HCT116 (cell line): ENCODE results near the gene RAPGEF3. TPM values are rescaled to one million over a fixed set of nuclear protein-coding genes. Genes with fewer than 3 reads are reported as not detected.

Experiments
- ATAC-seq: fragments of 200-7000 bp; cut with Tn5 transposase; 2 replicates; pipeline ENCODE4 v1.9.1; 2020; ENCODE audit warnings: mild to moderate bottlenecking, moderate library complexity
- BruUV-seq: library from RNA; stranded (reverse); fragments of 400-500 nt; replicated peaks from 2 replicates; lab custom pipeline; 2021; lab: Mats Ljungman, UMichigan
- CTCF ChIA-PET: fragments of 300-600 bp; sonication (Branson Sonifier 250); formaldehyde crosslinking; loops from one replicate; lab custom pipeline; 2021; ENCODE audit warnings: antibody characterized with exemption; lab: Charles Lee
- POLR2A ChIA-PET: fragments of 300-600, 350-600 bp; sonication (Branson Sonifier 250); formaldehyde crosslinking; loops from one replicate; lab custom pipeline; 2021; ENCODE audit warnings: antibody characterized with exemption; lab: Charles Lee
- RAD21 ChIA-PET, 2 experiments: fragments of 300-600 bp; sonication (Branson Sonifier 250); formaldehyde crosslinking; loops; one replicate each; lab custom pipeline; 2023; ENCODE audit warnings: low total read pairs in 2 of 2; ENCODE audit not compliant: uncharacterized antibody in 2 of 2, unreplicated experiment in 2 of 2, low non-redundant PET in 1 of 2; lab: Charles Lee
- DNase-seq: peaks from one replicate; pipeline ENCODE4 v3.0.0-alpha.2; 2010; ENCODE audit warnings: low read depth, low spot score
- H2AFZ ChIP-seq: fragments of 200-600 bp; shearing (Covaris generic), sonication (generic); 2 replicates; pipeline ENCODE4 v1.6.1; 2017; ENCODE audit warnings: low read depth, mixed run types, mixed read lengths, antibody characterized with exemption, low read length; ENCODE audit not compliant: poor library complexity, severe bottlenecking
- H3K27ac ChIP-seq: 2 replicates; pipeline ENCODE4 v1.5.1; 2012; ENCODE audit warnings: low read depth, low read length
- H3K27me3 ChIP-seq: fragments of 200-600 bp; sonication (generic); 2 replicates; pipeline ENCODE4 v1.6.1; 2016; ENCODE audit warnings: mixed run types, low read length, mixed read lengths; ENCODE audit not compliant: insufficient read depth
- H3K36me3 ChIP-seq, 2 experiments: fragments of 200-500 bp in 1 of 2; fragments of 200-600 bp in 1 of 2; sonication (Bioruptor generic) in 1 of 2; sonication (generic) in 1 of 2; 2 replicates each; pipeline versions ENCODE4 v1.5.1 to v1.6.1; 2014 to 2016; ENCODE audit warnings: low read length in 2 of 2, inconsistent platforms in 1 of 2, mixed read lengths in 1 of 2, mixed run types in 1 of 2; ENCODE audit not compliant: insufficient read depth in 2 of 2, control insufficient read depth in 1 of 2
- H3K4me1 ChIP-seq, 2 experiments: fragments of 200-600 bp in 1 of 2; sonication (generic) in 1 of 2; 2 replicates each; pipeline versions ENCODE4 v1.5.1 to v1.6.1; 2012 to 2017; ENCODE audit warnings: low read length in 2 of 2, inconsistent platforms in 1 of 2, mild to moderate bottlenecking in 1 of 2, mixed read lengths in 1 of 2, mixed run types in 1 of 2, moderate library complexity in 1 of 2; ENCODE audit not compliant: insufficient read depth in 2 of 2, control insufficient read depth in 1 of 2
- H3K4me2 ChIP-seq: fragments of 200-600 bp; sonication (generic); 2 replicates; pipeline ENCODE4 v1.6.1; 2017; ENCODE audit warnings: mixed run types, low read length, mixed read lengths
- H3K4me3 ChIP-seq, 2 experiments: fragments of 200-600 bp in 1 of 2; sonication (generic) in 1 of 2; replicated peaks in 1 of 2; 2 replicates each; pipeline ENCODE4 v1.5.1; 2011 to 2016; ENCODE audit warnings: low read length in 2 of 2, control low read depth in 1 of 2, low read depth in 1 of 2, mild to moderate bottlenecking in 1 of 2, mixed read lengths in 1 of 2, mixed run types in 1 of 2
- H3K79me2 ChIP-seq: fragments of 200-600 bp; sonication (generic); 2 replicates; pipeline ENCODE4 v1.6.1; 2017; ENCODE audit warnings: mild to moderate bottlenecking, mixed run types, low read length, moderate library complexity, mixed read lengths; ENCODE audit not compliant: insufficient read depth
- H3K9ac ChIP-seq: fragments of 200-600 bp; sonication (generic); 2 replicates; pipeline ENCODE4 v1.6.1; 2016; ENCODE audit warnings: low read length, mixed read lengths
- H3K9me2 ChIP-seq: fragments of 200-600 bp; sonication (generic), shearing (Covaris generic); 2 replicates; pipeline ENCODE4 v1.6.1; 2017; ENCODE audit warnings: mixed run types, mild to moderate bottlenecking, moderate library complexity; ENCODE audit not compliant: insufficient read depth
- H3K9me3 ChIP-seq, 2 experiments: fragments of 200-500 bp in 1 of 2; fragments of 200-600 bp in 1 of 2; sonication (Bioruptor generic) in 1 of 2; sonication (generic) in 1 of 2; 2 replicates each; pipeline ENCODE4 v1.6.1; 2014 to 2017; ENCODE audit warnings: low read length in 2 of 2, mixed read lengths in 2 of 2, inconsistent platforms in 1 of 2, low read depth in 1 of 2, mild to moderate bottlenecking in 1 of 2, mixed run types in 1 of 2, moderate library complexity in 1 of 2; ENCODE audit not compliant: control insufficient read depth in 1 of 2, insufficient read depth in 1 of 2
- H4K20me1 ChIP-seq: fragments of 200-600 bp; sonication (generic), shearing (Covaris generic); 2 replicates; pipeline ENCODE4 v1.6.1; 2017; ENCODE audit warnings: mixed run types, mild to moderate bottlenecking, moderate library complexity; ENCODE audit not compliant: insufficient read depth
- EZH2 ChIP-seq: fragments of 200-600 bp; sonication (generic); IDR thresholded peaks from 2 replicates; pipeline ENCODE4 v1.6.1; 2017; ENCODE audit warnings: antibody characterized with exemption, mixed run types
- EZH2phosphoT487 ChIP-seq: fragments of 200-600 bp; IDR thresholded peaks from 2 replicates; pipeline ENCODE4 v1.6.1; 2018; ENCODE audit warnings: antibody characterized with exemption, borderline replicate concordance
- FOSL1 ChIP-seq: IDR thresholded peaks from 2 replicates; pipeline ENCODE4 v1.6.1; 2012; ENCODE audit warnings: low read depth
- JUND ChIP-seq: IDR thresholded peaks from 2 replicates; pipeline ENCODE4 v1.6.1; 2012
- POLR2A ChIP-seq: IDR thresholded peaks from 2 replicates; pipeline ENCODE4 v1.7.0; 2011; ENCODE audit warnings: borderline replicate concordance; ENCODE audit not compliant: insufficient read depth, insufficient read length; ENCODE audit errors: extremely low read depth
- SP1 ChIP-seq: IDR thresholded peaks from 2 replicates; pipeline ENCODE4 v1.6.1; 2012; ENCODE audit warnings: low read depth
- intact Hi-C: fragments of 100-400 bp; cut with micrococcal nuclease; formaldehyde crosslinking; loops from 2 replicates; pipeline ENCODE4 v1.10.0; 2022
- total RNA-seq: library from RNA; stranded (reverse); gene quantifications from one replicate; pipeline ENCODE4 v1.2.1, GENCODE V29; 2021; ENCODE audit not compliant: unreplicated experiment
- TF ChIP-seq, protein P1 (sequence below): IDR thresholded peaks from 2 replicates; pipeline ENCODE4 v1.6.1; 2012; ENCODE audit warnings: low read depth

Gene RAPGEF3
- total RNA-seq, 1 experiment from 2014 or later = 1.8 TPM

DNA sequence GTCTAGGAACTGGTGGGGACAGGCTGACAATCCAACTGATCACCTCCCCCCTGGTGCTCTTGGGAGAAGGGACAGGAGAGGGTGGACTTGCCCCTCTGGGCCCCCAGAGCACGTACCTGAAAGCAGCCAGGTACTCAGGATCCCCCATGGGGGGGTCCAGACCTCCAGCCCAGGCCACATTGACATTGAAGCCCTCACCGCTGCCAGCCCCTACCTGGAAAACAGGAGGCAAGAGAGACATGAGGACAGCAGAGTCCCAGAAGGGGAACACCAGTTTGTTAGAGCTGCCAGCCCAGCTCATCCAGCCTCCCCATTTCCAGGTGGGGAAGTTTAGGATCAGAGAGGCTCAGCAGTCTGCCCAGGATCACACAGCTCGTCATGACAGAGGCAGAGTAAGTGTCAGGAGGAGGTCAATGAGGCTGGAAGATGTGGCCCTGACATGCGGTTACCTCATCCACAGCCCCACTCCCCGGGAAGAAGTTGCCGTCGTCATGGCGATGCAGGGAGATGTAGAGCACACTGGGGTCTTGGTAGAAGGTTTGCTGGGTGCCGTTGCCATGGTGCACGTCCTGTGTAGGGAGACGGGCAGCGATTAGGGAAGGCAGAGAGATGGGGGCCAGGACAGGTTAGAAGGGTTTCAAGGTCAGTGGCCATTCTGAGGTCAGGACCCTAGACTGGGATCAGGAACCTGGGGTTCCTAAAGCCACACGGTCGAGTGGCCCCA, 29.1 kb upstream of the RAPGEF3 start:
- H3K27ac ChIP-seq = no peak overlapping the region
- POLR2A ChIA-PET = no interaction called here
- ATAC-seq (no peak), DNase-seq (no peak)
- TF ChIP-seq POLR2A (no peak), EZH2 (no peak), JUND (no peak), EZH2phosphoT487 (no peak), SP1 (no peak), FOSL1 (no peak)
- TF ChIP-seq, protein P1, sequence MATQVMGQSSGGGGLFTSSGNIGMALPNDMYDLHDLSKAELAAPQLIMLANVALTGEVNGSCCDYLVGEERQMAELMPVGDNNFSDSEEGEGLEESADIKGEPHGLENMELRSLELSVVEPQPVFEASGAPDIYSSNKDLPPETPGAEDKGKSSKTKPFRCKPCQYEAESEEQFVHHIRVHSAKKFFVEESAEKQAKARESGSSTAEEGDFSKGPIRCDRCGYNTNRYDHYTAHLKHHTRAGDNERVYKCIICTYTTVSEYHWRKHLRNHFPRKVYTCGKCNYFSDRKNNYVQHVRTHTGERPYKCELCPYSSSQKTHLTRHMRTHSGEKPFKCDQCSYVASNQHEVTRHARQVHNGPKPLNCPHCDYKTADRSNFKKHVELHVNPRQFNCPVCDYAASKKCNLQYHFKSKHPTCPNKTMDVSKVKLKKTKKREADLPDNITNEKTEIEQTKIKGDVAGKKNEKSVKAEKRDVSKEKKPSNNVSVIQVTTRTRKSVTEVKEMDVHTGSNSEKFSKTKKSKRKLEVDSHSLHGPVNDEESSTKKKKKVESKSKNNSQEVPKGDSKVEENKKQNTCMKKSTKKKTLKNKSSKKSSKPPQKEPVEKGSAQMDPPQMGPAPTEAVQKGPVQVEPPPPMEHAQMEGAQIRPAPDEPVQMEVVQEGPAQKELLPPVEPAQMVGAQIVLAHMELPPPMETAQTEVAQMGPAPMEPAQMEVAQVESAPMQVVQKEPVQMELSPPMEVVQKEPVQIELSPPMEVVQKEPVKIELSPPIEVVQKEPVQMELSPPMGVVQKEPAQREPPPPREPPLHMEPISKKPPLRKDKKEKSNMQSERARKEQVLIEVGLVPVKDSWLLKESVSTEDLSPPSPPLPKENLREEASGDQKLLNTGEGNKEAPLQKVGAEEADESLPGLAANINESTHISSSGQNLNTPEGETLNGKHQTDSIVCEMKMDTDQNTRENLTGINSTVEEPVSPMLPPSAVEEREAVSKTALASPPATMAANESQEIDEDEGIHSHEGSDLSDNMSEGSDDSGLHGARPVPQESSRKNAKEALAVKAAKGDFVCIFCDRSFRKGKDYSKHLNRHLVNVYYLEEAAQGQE = no peak
- no peaks in the 10 kb centered on the region for H4K20me1 ChIP-seq
- H3K9me3 ChIP-seq = no peaks in the 10 kb centered on the region
- no peak overlapping the region for H2AFZ ChIP-seq
- no peak overlapping the region for H3K4me3 ChIP-seq
- no TSS peak for BruUV-seq
- RAD21 ChIA-PET = no interaction called here
- no peaks in the 10 kb centered on the region for H3K4me1 ChIP-seq
- CTCF ChIA-PET = no interaction called here
- H3K9ac ChIP-seq = no peak overlapping the region
- H3K36me3 ChIP-seq = peaks cover 22 to 28% of the 10 kb centered on the region in 2 experiments; a peak in 3 of 4 replicates
- no peaks in the 10 kb centered on the region for H3K27me3 ChIP-seq
- no peak overlapping the region for H3K4me2 ChIP-seq
- H3K79me2 ChIP-seq = no peaks in the 10 kb centered on the region
- intact Hi-C loops = no loop called here
- H3K9me2 ChIP-seq = no peaks in the 10 kb centered on the region
